Aorta (tissue), 5 donors: ENCODE results near the gene PCDHGA4. TPM values are rescaled to one million over a fixed set of nuclear protein-coding genes. Genes with fewer than 3 reads are reported as not detected.
"Not testable (repeated sequence)": the region's sequence is repeated elsewhere in the genome, so short reads cannot be mapped to it uniquely, and the experiment has no call there.

Source experiments
- ATAC-seq: fragments of 200-7000 bp; cut with Tn5 transposase; one replicate; pipeline ENCODE4 v1.9.1; 2022; ENCODE audit warnings: moderate library complexity; ENCODE audit not compliant: low FRiP score
- DNase-seq, 2 donors: peaks; one replicate each; pipeline ENCODE4 v3.0.0-alpha.2; 2020
- H3K27ac ChIP-seq, 2 donors: one replicate each; pipeline ENCODE4 v1.5.1; 2013; ENCODE audit warnings: low read length in 2 of 2, mild to moderate bottlenecking in 2 of 2, moderate library complexity in 2 of 2, control low read depth in 1 of 2, inconsistent platforms in 1 of 2, low read depth in 1 of 2
- H3K27me3 ChIP-seq, 2 donors: one replicate each; pipeline ENCODE4 v1.6.1; 2013; ENCODE audit warnings: control low read depth in 1 of 2, low read length in 1 of 2, mild to moderate bottlenecking in 1 of 2, moderate library complexity in 1 of 2; ENCODE audit not compliant: insufficient read depth in 2 of 2, control insufficient read depth in 1 of 2
- H3K36me3 ChIP-seq, 2 donors: one replicate each; pipeline ENCODE4 v1.6.1; 2013; ENCODE audit warnings: control low read depth in 1 of 2, low read length in 1 of 2, mild to moderate bottlenecking in 1 of 2; ENCODE audit not compliant: insufficient read depth in 2 of 2, control insufficient read depth in 1 of 2
- H3K4me1 ChIP-seq, 2 donors: one replicate each; pipeline ENCODE4 v1.6.1; 2013; ENCODE audit warnings: low read length in 2 of 2, control low read depth in 1 of 2, mild to moderate bottlenecking in 1 of 2, moderate library complexity in 1 of 2; ENCODE audit not compliant: insufficient read depth in 2 of 2, control insufficient read depth in 1 of 2
- H3K4me3 ChIP-seq, 2 donors: one replicate each; pipeline ENCODE4 v1.5.1; 2013; ENCODE audit warnings: low read length in 2 of 2, control low read depth in 1 of 2, mild to moderate bottlenecking in 1 of 2
- H3K9me3 ChIP-seq: one replicate; pipeline ENCODE4 v1.6.1; 2013; ENCODE audit warnings: mild to moderate bottlenecking, low read length; ENCODE audit not compliant: control insufficient read depth
- WGBS, 2 donors: extraction: QIAGEN DNeasy Blood & Tissue Kit; methylation state at CpG; one replicate each; pipeline ENCODE4 v1.1.7; 2013; 5-methylcytosine and 5-hydroxymethylcytosine counted together
- intact Hi-C, 2 donors: fragments of 100-400 bp; cut with DNase I; formaldehyde crosslinking; loops; one replicate each; pipeline versions ENCODE4 v1.14.2 to v1.15.0; 2022
- polyA plus RNA-seq, 2 donors: library from polyadenylated mRNA; stranded (reverse); fragments of 200-250 nt; gene quantifications; one replicate each; pipeline ENCODE4 v1.2.3, GENCODE V29; 2013
- total RNA-seq, 2 donors: library from RNA; stranded (reverse); fragmentation: NEBNext Ultra II Directional; extraction: Animal tissue kit (Norgen Biotek cat#: 25700); gene quantifications; one replicate each; pipeline ENCODE4 v1.2.1, GENCODE V29; 2021
- donor health status: healthy with polysubstance abuse.
- donor health status: Bipolar disorder and iron deficiency.
- donor health status: DM: no; HTN: no; CAD: no.
- donor health status: DM: no; HTN: no; CAD: no.
- donor health status: DM: yes; HTN: yes; CAD: no.

PCDHGA4 gene
- total and polyA plus RNA-seq, 4 donors, result 1.3 to 10.2 (median 4.6) TPM

DNA sequence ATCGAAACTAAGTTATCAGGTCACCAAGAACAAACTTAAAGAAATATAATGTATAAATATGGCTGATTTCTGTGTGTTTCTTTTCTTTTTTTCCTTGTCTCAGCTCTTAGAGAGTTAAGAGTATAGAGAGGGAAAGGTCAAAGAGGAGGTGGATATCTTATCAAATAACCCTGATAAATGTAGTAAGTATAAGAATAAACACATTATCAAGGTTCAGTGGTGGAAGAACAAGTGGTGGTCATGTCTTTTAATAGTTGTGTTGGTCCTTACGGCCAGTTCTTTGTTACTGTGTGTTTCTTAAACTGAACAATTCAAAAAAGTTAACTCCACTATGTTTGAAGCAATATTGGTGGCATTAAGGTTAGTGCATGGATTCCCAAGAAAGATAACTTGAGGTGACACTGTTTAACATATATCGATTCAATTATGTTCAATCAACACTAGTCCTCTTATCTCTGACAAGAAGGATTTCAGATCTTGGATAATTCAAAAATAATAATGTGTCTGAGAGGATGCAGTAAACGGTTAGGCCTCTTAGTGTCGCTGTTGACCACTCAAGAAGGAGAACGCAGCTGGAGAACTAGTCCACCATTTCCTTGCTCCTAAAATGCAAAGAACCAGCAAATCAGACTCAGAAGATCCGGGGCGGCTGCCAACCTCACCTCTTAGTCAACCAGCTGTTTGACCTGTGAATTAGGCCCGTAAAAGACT is 11.4 kb upstream of the PCDHGA4 start, which contains the start of gene PCDHGA3:
TSS of gene PCDHGA3 (plus strand) at position 588 of the 711 bp plus-strand sequence. CDS start 205 bp downstream, outside the sequence.
- no peak within 1 kb of the TSS for H3K27ac ChIP-seq
- H3K4me1 ChIP-seq, result no peaks in the 10 kb centered on the region
- intact Hi-C loops, result no loop called here
- no peaks in the 10 kb centered on the region for H3K36me3 ChIP-seq
- peaks cover 0 to 1% of the 10 kb centered on the region in 2 donors for H3K27me3 ChIP-seq
- WGBS, 2 donors, result 23 to 25% methylated on average over 9 of the region's 9 CpGs
- peaks cover 40% of the 10 kb centered on the region for H3K9me3 ChIP-seq
- DNase-seq (no peak), ATAC-seq (no peak)
- peak within 1 kb of the TSS; percentile 29 to 35 for H3K4me3 ChIP-seq

DNA sequence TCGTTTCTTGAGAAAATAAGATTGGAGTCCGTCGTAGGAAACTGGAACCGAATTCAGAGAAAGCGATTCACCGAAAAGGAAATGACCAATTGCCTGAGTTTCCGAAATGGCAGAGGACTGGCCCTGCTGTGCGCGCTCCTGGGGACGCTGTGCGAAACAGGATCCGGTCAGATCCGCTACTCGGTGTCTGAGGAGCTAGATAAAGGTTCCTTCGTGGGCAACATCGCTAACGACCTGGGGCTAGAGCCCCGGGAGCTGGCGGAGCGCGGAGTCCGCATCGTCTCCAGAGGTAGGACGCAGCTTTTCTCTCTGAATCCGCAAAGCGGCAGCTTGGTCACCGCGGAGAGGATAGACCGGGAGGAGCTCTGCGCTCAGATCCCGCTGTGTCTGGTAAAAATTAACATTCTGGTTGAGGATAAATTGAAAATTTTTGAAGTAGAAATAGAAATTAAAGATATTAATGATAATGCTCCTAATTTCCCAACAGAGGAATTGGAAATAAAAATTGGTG is 10.8 kb upstream of the PCDHGA4 start:
- H3K4me3 ChIP-seq, result peak overlapping the region; percentile 29 to 35
- intact Hi-C loops, result no loop called here
- 19 to 23% methylated on average over 31 of the region's 31 CpGs for WGBS, 2 donors
- peaks cover 0 to 1% of the 10 kb centered on the region in 2 donors for H3K27me3 ChIP-seq
- H3K9me3 ChIP-seq, result peaks cover 36% of the 10 kb centered on the region
- ATAC-seq, result no peak
- H3K4me1 ChIP-seq, result no peaks in the 10 kb centered on the region
- no peak for DNase-seq
- H3K27ac ChIP-seq, result no peak overlapping the region
- no peaks in the 10 kb centered on the region for H3K36me3 ChIP-seq

DNA sequence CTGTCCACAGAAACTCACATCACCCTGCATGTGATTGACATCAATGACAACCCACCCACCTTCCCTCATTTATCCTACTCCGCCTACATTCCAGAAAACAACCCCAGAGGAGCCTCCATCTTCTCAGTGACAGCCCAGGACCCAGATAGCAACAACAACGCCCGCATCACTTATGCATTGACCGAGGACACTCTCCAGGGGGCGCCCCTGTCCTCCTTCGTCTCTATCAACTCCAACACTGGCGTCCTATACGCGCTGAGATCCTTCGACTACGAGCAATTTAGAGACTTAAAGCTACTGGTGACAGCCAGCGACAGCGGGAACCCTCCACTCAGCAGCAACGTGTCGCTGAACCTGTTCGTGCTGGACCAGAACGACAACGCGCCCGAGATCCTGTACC is 9.5 kb upstream of the PCDHGA4 start:
- H3K36me3 ChIP-seq, result no peaks in the 10 kb centered on the region
- no peak overlapping the region for H3K4me3 ChIP-seq
- no peak for DNase-seq
- H3K27ac ChIP-seq, result no peak overlapping the region
- intact Hi-C loops, result no loop called here
- ATAC-seq, result no peak
- WGBS, 2 donors, result 26 to 33% methylated on average over 20 of the region's 20 CpGs
- H3K4me1 ChIP-seq, result no peaks in the 10 kb centered on the region
- peaks cover 36% of the 10 kb centered on the region for H3K9me3 ChIP-seq
- H3K27me3 ChIP-seq, result peaks cover 0 to 1% of the 10 kb centered on the region in 2 donors

DNA sequence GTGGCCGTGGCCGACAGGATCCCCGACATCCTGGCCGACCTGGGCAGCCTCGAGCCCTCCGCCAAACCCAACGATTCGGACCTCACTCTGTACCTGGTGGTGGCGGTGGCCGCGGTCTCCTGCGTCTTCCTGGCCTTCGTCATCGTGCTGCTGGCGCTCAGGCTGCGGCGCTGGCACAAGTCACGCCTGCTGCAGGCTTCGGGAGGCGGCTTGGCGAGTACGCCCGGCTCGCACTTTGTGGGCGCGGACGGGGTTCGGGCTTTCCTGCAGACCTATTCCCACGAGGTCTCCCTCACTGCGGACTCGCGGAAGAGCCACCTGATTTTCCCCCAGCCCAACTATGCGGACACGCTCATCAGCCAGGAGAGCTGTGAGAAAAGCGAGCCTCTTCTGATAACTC is 8.8 kb upstream of the PCDHGA4 start:
- intact Hi-C loops, H3K27ac ChIP-seq, DNase-seq, ATAC-seq, H3K27me3 ChIP-seq, H3K4me1 ChIP-seq, H3K36me3 ChIP-seq, H3K4me3 ChIP-seq: not testable (repeated sequence)
- H3K9me3 ChIP-seq, result peaks cover 33% of the 10 kb centered on the region
- 32 to 37% methylated on average over 26 to 29 of the region's 35 CpGs for WGBS, 2 donors

DNA sequence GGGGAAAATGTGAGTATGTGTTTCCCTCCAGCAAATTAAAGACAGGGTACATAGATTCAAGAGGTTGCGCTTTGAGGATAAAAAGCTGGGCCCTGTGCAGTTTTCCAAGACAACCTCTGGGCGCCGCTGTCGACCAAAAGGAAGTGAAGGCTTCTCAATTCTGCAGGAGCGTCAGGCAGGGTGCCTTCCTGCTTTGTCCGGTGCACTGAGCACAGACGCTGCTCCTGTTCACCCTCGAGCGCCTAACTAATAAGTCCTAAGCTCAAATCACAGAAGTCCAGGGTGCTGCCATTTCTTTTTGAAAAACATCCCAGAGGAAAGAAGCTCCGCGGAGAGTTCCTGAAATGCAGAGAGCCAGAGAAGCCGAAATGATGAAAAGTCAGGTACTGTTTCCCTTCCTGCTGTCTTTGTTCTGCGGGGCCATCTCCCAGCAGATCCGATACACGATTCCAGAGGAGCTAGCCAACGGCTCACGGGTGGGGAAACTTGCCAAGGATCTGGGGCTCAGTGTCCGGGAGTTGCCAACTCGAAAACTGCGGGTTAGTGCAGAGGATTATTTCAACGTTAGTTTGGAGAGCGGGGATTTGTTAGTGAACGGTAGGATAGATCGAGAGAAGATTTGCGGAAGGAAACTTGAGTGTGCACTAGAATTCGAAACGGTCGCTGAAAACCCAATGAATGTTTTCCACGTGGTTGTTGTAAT is 4.8 kb upstream of the PCDHGA4 start, which contains the start of gene PCDHGB1:
TSS of gene PCDHGB1 (plus strand) at position 183 of the 703 bp plus-strand sequence. CDS start at position 345, 162 bp downstream.
- Histone ChIP-seq H3K36me3 (no peaks in the 10 kb centered on the region), H3K27ac (no peak within 1 kb of the TSS), H3K4me3 (no peak within 1 kb of the TSS), H3K27me3 (no peaks in the 10 kb centered on the region), H3K4me1 (no peaks in the 10 kb centered on the region), H3K9me3 (peaks cover 34% of the 10 kb centered on the region)
- ATAC-seq (no peak), DNase-seq (peak in 1 of 2 donors; percentile 62)
- intact Hi-C loops, result loop anchor here in 1 of 2 donors (10.0 kb wide), 1 partner anchor 115 kb away; no protein-coding TSS in a partner anchor
- 21 to 23% methylated on average over 29 of the region's 29 CpGs for WGBS, 2 donors

DNA sequence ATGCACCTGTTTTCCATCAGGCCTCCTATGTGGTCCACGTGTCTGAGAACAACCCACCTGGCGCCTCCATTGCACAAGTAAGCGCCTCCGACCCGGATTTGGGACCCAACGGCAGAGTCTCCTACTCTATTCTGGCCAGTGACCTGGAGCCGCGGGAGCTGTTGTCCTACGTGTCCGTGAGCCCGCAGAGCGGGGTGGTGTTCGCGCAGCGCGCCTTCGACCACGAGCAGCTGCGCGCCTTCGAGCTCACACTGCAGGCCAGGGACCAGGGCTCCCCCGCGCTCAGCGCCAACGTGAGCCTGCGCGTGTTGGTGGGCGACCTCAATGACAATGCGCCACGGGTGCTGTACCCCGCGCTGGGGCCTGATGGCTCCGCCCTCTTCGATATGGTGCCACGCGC is 3.2 kb upstream of the PCDHGA4 start:
- Histone ChIP-seq H3K36me3 (no peaks in the 10 kb centered on the region), H3K27ac (no peak overlapping the region), H3K9me3 (peaks cover 35% of the 10 kb centered on the region), H3K4me1 (no peaks in the 10 kb centered on the region), H3K4me3 (peak overlapping the region in 1 of 2 donors; percentile 38), H3K27me3 (no peaks in the 10 kb centered on the region)
- ATAC-seq, result no peak
- DNase-seq, result peak in 1 of 2 donors; percentile 44
- WGBS, 2 donors, result 28 to 29% methylated on average over 27 to 36 of the region's 36 CpGs
- intact Hi-C loops, result loop anchor here in 1 of 2 donors (10.0 kb wide), 1 partner anchor 117 kb away; no protein-coding TSS in a partner anchor

DNA sequence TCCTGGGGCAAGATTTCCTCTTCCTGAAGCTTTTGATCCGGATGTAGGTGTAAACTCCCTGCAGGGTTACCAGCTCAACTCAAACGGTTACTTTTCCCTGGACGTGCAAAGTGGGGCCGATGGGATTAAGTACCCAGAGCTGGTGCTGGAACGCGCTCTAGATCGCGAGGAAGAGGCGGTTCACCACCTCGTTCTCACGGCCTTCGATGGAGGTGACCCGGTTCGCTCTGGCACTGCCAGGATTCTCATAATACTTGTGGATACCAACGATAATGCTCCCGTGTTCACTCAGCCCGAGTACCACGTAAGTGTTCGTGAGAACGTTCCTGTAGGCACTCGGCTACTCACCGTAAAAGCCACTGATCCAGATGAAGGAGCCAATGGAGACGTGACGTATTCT is 820 bp downstream of the PCDHGA4 start:
- peaks cover 41% of the 10 kb centered on the region for H3K9me3 ChIP-seq
- 45 to 46% methylated on average over 24 of the region's 24 CpGs for WGBS, 2 donors
- intact Hi-C loops, result loop anchor here in 1 of 2 donors (10.0 kb wide), 1 partner anchor 121 kb away; no protein-coding TSS in a partner anchor
- ATAC-seq, result no peak
- DNase-seq, result peak in 1 of 2 donors; percentile 46
- no peaks in the 10 kb centered on the region for H3K27me3 ChIP-seq
- H3K36me3 ChIP-seq, result no peaks in the 10 kb centered on the region
- no peaks in the 10 kb centered on the region for H3K4me1 ChIP-seq
- H3K27ac ChIP-seq, result no peak overlapping the region
- no peak overlapping the region for H3K4me3 ChIP-seq

DNA sequence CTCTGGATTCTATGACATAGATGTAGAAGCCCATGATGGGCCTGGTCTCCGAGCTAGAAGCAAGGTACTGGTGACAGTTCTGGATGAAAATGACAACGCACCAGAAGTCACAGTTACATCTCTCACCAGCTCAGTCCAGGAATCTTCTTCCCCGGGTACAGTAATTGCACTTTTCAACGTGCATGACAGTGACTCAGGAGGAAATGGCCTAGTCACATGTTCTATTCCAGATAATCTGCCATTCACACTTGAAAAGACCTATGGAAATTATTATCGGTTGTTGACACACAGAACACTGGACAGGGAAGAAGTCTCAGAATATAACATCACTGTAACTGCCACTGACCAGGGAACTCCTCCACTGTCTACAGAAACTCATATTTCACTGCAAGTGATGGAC is 1.3 kb downstream of the PCDHGA4 start:
- H3K9me3 ChIP-seq, result peaks cover 38% of the 10 kb centered on the region
- no peaks in the 10 kb centered on the region for H3K36me3 ChIP-seq
- H3K4me3 ChIP-seq, result no peak overlapping the region
- H3K4me1 ChIP-seq, result no peaks in the 10 kb centered on the region
- H3K27ac ChIP-seq, result no peak overlapping the region
- intact Hi-C loops, result loop anchor here in 1 of 2 donors (10.0 kb wide), 1 partner anchor 121 kb away; no protein-coding TSS in a partner anchor
- WGBS, 2 donors, result 66 to 68% methylated on average over 5 of the region's 5 CpGs
- ATAC-seq (no peak), DNase-seq (no peak)
- H3K27me3 ChIP-seq, result no peaks in the 10 kb centered on the region
